Measurements from ENCODE around the gene MTHFD1L. TPM values are rescaled to one million over a fixed set of nuclear protein-coding genes. Genes with fewer than 3 reads are reported as not detected.
"Not testable (repeated sequence)": the region's sequence is repeated elsewhere in the genome, so short reads cannot be mapped to it uniquely, and the experiment has no call there.

The MTHFD1L gene
- total RNA-seq, 2 donors from 2014 or later: 71.3 to 109 TPM

DNA sequence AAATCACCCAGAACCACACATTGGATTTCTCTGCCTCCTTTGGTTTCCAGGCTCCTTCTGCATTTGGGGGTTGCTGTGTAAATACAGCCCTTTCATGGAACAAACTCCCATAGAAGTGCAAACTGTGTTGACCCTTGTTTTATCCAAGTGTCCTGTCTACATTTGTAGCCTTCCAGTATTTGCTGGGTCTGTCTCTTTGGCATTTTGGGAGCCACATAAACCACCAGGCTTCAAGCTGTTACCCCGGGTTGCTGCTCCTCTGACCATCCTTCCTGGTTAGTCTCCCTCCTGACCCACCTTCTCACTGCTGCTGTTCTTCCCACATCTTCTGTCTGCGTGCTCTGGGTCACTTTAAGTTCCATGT lies 7.6 kb upstream of the MTHFD1L start:
- DNase-seq (ENCODE audit: low spot score in 2 of 2): no peak
- Mint-ChIP-seq H3K9me3 (no peaks in the 10 kb centered on the region), H3K36me3 (peaks cover 4 to 5% of the 10 kb centered on the region in 2 donors), H3K27ac (peak overlapping the region in 1 of 2 donors; percentile 85)
- ATAC-seq: no peak

- not testable (repeated sequence) for H3K36me3 Mint-ChIP-seq; ATAC-seq; H3K27ac Mint-ChIP-seq; H3K9me3 Mint-ChIP-seq; DNase-seq (ENCODE audit: low spot score in 2 of 2)
Measured at GRCh38 chr6:150861448-150862168, 3.9 kb upstream of the MTHFD1L start.

- ATAC-seq (no peak), DNase-seq (ENCODE audit: low spot score in 2 of 2) (no peak)
- Mint-ChIP-seq H3K36me3 (peaks cover 10 to 12% of the 10 kb centered on the region in 2 donors), H3K9me3 (no peaks in the 10 kb centered on the region), H3K27ac (no peak overlapping the region)
Measured at GRCh38 chr6:150863213-150863928, 2.1 kb upstream of the MTHFD1L start.

GRCh38 chr6:150865043-150865405 lies 478 bp upstream of the MTHFD1L start:
- Mint-ChIP-seq H3K27ac (peak overlapping the region; percentile 76 to 77), H3K36me3 (peaks cover 6 to 7% of the 10 kb centered on the region in 2 donors), H3K9me3 (no peaks in the 10 kb centered on the region)
- DNase-seq (ENCODE audit: low spot score in 2 of 2): no peak
- no peak for ATAC-seq

- H3K27ac Mint-ChIP-seq: peak overlapping the region; percentile 83 to 95
- peak; percentile 84 to 89 for ATAC-seq
Measured at GRCh38 chr6:150866147-150866990, 867 bp downstream of the MTHFD1L start.

DNA sequence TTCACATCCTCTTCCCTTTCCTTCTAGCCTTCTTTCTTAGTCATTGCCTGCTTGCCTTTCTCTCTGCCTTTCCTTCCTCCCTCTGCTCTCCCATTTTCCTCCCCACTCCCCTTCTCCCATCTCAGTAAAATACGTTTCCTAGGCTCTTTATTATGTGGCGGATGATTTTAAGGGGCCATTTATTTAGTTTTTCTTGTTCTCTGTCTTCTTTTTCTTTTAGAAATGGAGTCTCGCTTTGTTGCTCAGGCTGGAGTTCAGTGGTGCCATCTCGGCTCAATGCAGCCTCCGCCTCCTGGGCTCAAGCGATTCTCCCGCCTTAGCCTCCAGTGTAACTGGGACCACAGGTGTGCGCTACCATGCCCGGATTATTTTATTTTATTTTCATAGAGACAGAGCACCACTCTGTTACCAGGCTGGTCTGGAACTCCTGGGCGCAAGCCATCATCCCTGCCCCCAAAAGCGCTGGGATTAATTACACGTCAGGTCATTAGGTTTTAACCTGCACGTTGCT lies 1.5 kb downstream of the MTHFD1L start:
- ATAC-seq (no peak), DNase-seq (ENCODE audit: low spot score in 2 of 2) (no peak)
- peak overlapping the region; percentile 83 to 95 for H3K27ac Mint-ChIP-seq
- H3K9me3 Mint-ChIP-seq: no peaks in the 10 kb centered on the region
- peaks cover 6 to 8% of the 10 kb centered on the region in 2 donors for H3K36me3 Mint-ChIP-seq

More at GRCh38 chr6:150866147-150866990, 867 bp downstream of the MTHFD1L start:
- no peaks in the 10 kb centered on the region for H3K9me3 Mint-ChIP-seq
- DNase-seq (ENCODE audit: low spot score in 2 of 2): peak; percentile 85 to 87
- H3K36me3 Mint-ChIP-seq: peaks cover 6 to 7% of the 10 kb centered on the region in 2 donors

- ATAC-seq (no peak), DNase-seq (ENCODE audit: low spot score in 2 of 2) (no peak)
- Mint-ChIP-seq H3K27ac (no peak overlapping the region), H3K36me3 (peaks cover 11 to 15% of the 10 kb centered on the region in 2 donors), H3K9me3 (no peaks in the 10 kb centered on the region)
Measured at GRCh38 chr6:150868759-150869158, 3.3 kb downstream of the MTHFD1L start.

GRCh38 chr6:150874179-150874578 lies 8.7 kb downstream of the MTHFD1L start:
- no peak for DNase-seq (ENCODE audit: low spot score in 2 of 2)

GRCh38 chr6:150875841-150876240 lies 10.3 kb downstream of the MTHFD1L start:
- peak overlapping the region in 1 of 2 donors; percentile 84 for H3K27ac Mint-ChIP-seq
- ATAC-seq (no peak), DNase-seq (ENCODE audit: low spot score in 2 of 2) (no peak)
- H3K36me3 Mint-ChIP-seq: peaks cover 27 to 35% of the 10 kb centered on the region in 2 donors
- H3K9me3 Mint-ChIP-seq: no peaks in the 10 kb centered on the region

More at GRCh38 chr6:150874179-150874578, 8.7 kb downstream of the MTHFD1L start:
- no peak overlapping the region for H3K27ac Mint-ChIP-seq
- peaks cover 19 to 26% of the 10 kb centered on the region in 2 donors for H3K36me3 Mint-ChIP-seq
- no peak for ATAC-seq
- H3K9me3 Mint-ChIP-seq: no peaks in the 10 kb centered on the region

DNA sequence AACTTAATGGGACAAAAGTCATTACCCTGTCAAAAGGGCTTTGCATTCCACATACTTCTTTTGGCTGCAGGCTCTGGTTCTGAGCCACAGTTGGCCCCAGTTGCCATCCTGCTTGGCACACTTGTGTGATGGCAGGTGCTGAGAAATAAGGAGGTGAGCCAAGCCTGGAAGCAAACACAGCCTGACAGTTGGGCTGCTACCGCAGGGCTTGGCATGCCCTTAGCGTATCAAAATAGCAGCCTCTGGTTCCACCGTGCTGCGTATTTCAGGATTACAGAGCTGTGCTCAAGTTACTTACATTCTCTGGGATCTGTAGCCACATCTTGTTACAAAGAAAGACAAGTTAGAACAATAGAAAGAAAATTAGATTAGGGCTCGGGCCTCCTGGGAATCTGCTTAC lies 11.1 kb downstream of the MTHFD1L start:
- DNase-seq (ENCODE audit: low spot score in 2 of 2): no peak
- Mint-ChIP-seq H3K9me3 (no peaks in the 10 kb centered on the region), H3K27ac (peak overlapping the region in 1 of 2 donors; percentile 44), H3K36me3 (peaks cover 27 to 35% of the 10 kb centered on the region in 2 donors)
- ATAC-seq: no peak

DNA sequence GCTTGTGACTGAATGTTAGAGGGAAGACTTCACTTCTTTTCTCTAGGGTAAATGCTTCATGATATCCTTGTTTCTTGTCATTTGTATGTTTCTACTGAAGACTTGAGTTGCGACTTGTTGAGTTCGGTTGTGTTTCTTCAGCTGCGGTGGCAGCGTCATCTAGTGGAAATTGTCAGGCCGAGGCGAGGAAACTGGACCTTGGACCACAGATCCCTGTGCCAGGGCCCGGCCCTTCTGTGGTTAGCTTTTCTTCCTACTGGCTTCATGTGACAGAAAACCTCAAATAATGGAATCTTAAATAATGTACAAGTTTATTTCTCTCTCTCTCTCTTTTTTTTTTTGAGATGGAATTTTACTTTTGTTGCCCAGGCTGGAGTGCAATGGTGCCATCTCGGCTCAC lies 12.4 kb downstream of the MTHFD1L start:
- no peak for DNase-seq (ENCODE audit: low spot score in 2 of 2)
- no peaks in the 10 kb centered on the region for H3K9me3 Mint-ChIP-seq

DNA sequence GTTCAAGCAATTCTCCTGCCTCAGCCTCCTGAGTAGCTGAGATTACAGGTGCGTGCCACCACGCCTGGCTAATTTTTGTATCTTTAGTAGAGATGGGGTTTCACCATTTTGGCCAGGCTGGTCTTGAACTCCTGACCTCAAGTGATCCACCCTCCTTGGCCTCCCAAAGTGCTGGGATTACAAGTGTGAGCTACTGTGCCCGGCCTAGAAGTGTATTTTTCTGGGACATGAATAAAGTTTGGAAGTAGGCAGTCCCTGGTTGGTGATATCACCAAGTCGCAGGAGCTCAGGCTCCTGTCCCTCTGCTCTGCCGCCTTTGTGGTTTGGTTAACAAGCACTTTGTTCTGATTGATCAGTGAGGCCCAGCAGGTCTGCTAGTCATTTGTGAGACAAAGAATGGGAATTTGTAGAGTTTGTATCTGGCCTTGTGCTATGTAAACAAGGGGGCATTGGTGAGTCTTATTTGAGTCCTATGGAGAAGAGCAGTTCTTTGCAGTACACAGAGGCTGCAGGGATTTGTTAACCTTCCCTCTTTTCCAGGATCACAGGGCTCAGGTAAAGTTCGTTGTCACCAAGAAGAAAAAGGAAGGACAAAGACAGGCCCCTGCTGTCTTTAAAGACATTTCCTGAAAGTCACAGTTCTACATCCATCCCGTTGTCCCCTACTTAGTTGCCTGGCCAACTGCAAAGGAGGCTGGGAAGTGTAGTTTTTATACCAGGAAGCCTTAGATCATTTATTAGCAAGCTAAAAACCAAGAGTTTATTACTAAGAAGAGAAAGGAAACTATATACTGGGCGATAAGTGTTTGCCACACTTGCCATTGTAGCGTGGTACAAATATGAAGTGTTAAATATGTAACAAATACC lies 13.1 kb downstream of the MTHFD1L start:
- Mint-ChIP-seq H3K27ac (peak overlapping the region in 1 of 2 donors; percentile 53), H3K9me3 (no peaks in the 10 kb centered on the region), H3K36me3 (peaks cover 22 to 35% of the 10 kb centered on the region in 2 donors)
- ATAC-seq (no peak), DNase-seq (ENCODE audit: low spot score in 2 of 2) (no peak)

More for the DNA sequence above, 12.4 kb downstream of the MTHFD1L start:
- no peak overlapping the region for H3K27ac Mint-ChIP-seq
- peaks cover 22 to 31% of the 10 kb centered on the region in 2 donors for H3K36me3 Mint-ChIP-seq
- no peak for ATAC-seq

DNA sequence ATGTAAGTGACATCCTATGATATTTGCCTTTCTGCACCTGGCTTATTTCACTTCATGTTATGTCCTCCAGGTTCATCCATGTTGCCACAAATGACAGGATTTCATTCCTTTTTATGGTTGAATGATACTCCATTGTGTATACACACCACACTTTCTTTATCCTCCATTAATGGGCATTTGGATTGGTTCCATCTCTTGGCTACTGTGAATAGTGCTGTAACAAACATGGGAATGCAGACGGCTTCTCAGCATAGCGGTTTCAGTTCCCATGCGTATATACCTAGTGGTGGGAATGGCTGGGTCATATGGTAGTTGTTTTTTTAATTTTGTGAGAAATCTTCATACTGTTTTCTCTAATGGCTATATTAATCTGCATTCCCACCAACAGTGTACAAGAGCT lies 14.8 kb downstream of the MTHFD1L start:
- no peak overlapping the region for H3K27ac Mint-ChIP-seq
- ATAC-seq (no peak), DNase-seq (ENCODE audit: low spot score in 2 of 2) (no peak)
- H3K36me3 Mint-ChIP-seq: peaks cover 22 to 38% of the 10 kb centered on the region in 2 donors
- no peaks in the 10 kb centered on the region for H3K9me3 Mint-ChIP-seq

GRCh38 chr6:150881911-150882481 lies 16.5 kb downstream of the MTHFD1L start:
- peaks cover 26 to 43% of the 10 kb centered on the region in 2 donors for H3K36me3 Mint-ChIP-seq

DNA sequence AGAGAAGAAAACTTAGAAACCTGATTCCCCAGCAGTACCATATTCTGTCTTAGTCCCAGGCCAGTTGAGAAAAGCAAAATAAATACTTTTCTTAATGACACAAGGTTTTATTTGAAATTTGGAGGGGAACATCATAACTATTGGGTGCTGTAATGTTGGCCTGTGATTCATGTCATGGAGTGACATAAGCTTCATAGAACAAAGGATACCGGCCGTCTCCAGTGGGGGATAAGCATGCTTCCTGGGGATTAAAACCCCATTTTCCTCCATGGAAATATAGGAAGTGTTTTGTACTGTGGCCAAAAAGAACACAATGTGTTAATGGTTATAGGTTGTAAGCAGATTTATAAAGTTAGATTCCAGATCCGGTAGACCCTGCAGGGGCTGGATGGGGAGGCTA lies 18.0 kb downstream of the MTHFD1L start:
- ATAC-seq (no peak), DNase-seq (ENCODE audit: low spot score in 2 of 2) (no peak)
- no peaks in the 10 kb centered on the region for H3K9me3 Mint-ChIP-seq
- no peak overlapping the region for H3K27ac Mint-ChIP-seq
- peaks cover 16 to 42% of the 10 kb centered on the region in 2 donors for H3K36me3 Mint-ChIP-seq

More at GRCh38 chr6:150881911-150882481, 16.5 kb downstream of the MTHFD1L start:
- DNase-seq (ENCODE audit: low spot score in 2 of 2) (no peak), ATAC-seq (no peak)
- Mint-ChIP-seq H3K9me3 (no peaks in the 10 kb centered on the region), H3K27ac (no peak overlapping the region)

All from activated naive CD4-positive, alpha-beta T cell treated with anti-CD3 and anti-CD28 coated beads, Interleukin-2, amount 50 U/mL, for 72 hours (primary cell).